Stimulated activated CD4-positive, alpha-beta T cell treated with anti-CD3 and anti-CD28 coated beads, Interleukin-2, amount 100 ng/mL, for 24 hours (primary cell): Measurements from ENCODE around the gene SMS.

Source experiments
- DNase-seq, 2 donors: peaks; one replicate each; pipeline ENCODE4 v3.0.0-alpha.2; 2020

The SMS gene

GRCh38 chrX:21985332-21985777 is 44.8 kb downstream of the SMS start:
- DNase-seq: peak; percentile 63 to 67

GRCh38 chrX:21986596-21986995 is 46.1 kb downstream of the SMS start:
- DNase-seq: no peak

GRCh38 chrX:21989384-21989783 is 48.9 kb downstream of the SMS start:
- DNase-seq: peak; percentile 11 to 19

GRCh38 chrX:21990832-21991231 is 50.3 kb downstream of the SMS start:
- no peak for DNase-seq

GRCh38 chrX:21991504-21991903 is 51.0 kb downstream of the SMS start:
- no peak for DNase-seq

GRCh38 chrX:21993265-21993664 is 52.8 kb downstream of the SMS start:
- no peak for DNase-seq

GRCh38 chrX:21996872-21997455 is 56.5 kb downstream of the SMS start:
- no peak for DNase-seq

DNA sequence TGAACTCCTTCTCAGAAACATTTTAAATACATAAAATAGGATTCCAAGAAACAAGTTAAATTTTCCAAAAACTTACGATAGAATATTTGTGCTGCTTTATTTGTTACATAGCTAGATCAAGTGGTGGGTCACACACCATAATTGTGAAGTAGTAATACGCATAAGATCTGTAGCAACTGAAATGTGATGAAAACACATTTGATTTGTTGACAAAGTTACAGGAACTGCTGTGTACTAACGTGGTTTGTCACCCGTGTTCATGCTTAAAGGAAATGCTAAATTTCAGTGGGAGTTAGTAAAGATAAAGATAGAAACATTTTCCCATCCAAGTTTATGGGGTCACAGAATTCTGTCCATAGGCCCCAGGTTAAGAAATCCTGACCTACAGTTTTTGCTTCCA is 57.5 kb downstream of the SMS start:
- no peak for DNase-seq

DNA sequence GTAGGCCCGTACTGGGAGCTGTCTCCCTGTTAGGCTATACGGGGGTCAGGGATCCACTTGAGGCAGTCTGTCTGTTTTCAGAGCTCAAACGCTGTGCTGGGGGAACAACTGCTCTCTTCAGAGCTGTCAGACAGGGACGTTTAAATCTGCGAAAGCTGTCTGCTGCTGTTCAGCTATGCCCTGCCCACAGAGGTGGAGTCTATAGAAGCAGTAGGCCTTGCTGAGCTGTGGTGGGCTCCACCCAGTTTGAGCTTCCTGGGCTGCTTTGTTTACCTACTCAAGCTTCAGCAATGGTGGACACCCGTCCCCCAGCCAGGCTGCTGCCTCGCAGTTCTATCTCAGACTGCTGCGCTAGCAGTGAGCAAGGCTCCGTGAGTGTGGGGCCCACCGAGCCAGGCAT is 64.4 kb downstream of the SMS start:
- no peak for DNase-seq

DNA sequence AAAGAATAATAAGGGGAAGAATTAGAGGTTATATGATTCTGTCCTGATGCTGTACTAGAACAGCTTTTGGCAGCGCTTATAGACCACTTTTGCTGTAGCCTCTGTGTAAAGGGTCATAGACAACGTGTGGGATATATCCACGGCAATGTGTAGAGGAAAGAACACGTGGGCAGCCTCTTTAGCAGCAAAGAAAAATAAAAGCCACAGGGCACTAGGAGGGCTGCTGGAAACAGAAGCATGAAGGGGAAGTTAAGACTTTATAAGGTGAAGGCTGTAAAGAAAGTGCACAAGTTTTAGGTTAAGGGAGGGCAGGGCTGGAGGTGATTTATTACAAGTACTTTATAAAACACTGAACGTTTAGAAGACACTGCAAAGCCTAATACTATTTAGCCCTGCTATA is 71.5 kb downstream of the SMS start:
- DNase-seq: no peak

DNA sequence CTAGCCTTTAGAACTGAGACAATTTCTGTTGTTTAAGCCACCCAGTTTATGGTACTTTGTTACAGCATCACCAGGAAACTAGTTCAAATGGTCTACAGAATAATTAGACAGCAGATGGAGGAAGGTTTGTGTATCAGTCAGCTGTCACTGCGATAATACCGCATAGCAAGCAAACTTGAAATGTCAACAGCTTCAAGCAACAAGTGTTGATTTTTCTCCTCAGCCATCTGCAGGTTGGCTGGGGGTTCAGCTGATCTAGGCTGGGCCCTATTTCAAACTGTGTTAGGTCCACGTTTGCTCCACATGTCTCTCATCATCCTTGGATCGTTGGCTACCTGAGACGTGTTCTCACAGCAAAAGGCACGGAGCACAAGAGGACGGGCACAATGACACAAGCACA is 72.4 kb downstream of the SMS start:
- DNase-seq: no peak

DNA sequence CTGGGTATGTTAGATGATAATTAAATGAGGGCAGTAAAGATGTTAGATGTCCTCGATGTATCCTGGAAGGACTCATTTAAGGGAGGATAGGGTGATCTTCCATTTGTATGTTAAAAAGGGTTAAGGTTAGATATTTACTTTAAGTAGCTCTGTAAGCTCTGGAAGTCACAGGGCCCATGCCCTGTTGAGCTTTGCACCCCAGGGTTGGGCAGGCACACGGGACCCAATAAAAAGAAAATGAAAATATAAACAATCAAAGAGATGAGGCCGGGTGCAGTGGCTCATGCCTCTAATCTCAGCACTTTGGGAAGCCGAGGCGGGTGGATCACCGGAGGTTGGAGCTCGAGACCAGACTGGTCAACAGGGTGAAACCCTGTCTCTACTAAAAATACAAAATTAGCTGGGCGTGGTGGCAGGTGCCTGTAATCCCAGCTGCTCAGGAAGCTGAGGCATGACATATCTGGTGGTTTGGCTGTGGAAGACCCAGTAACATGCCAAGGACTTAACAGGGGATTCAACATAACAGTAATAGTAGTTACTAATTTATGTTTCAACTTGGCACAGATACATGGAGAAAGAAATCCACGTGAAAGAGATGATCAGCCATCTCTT is 74.7 kb downstream of the SMS start:
- DNase-seq: no peak

GRCh38 chrX:22021751-22022324 is 81.3 kb downstream of the SMS start:
- DNase-seq: no peak

GRCh38 chrX:22024577-22024976 is 84.1 kb downstream of the SMS start:
- no peak for DNase-seq

GRCh38 chrX:22025751-22026150 is 85.2 kb downstream of the SMS start:
- DNase-seq: no peak

DNA sequence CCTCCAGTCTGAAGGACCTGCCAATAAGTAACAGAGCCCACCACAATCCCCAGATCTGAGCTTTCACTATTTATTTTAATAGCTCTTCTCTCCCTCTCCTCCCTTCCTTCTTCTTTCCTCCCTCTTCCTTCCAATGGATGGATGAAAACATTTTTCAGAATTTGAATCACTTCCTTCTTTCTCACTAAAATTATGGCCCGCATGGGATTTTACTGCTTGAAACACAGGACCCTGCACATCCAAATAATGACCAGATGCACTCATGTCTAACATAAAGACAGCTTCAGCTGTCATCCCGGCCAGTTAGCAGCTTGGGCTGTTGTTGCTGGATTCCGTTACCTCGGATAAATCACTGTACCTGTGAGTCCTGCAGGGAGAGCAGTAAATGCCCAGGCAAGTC is 86.2 kb downstream of the SMS start:
- no peak for DNase-seq

- DNase-seq: no peak
Observed at GRCh38 chrX:22032084-22032483, 91.6 kb downstream of the SMS start, which contains the start of gene PHEX. Gene PHEX (plus strand): TSS chrX:22032325. CDS start chrX:22033006, 681 bp downstream.

- DNase-seq: no peak
Observed at GRCh38 chrX:22032506-22032905, 92.0 kb downstream of the SMS start.

DNA sequence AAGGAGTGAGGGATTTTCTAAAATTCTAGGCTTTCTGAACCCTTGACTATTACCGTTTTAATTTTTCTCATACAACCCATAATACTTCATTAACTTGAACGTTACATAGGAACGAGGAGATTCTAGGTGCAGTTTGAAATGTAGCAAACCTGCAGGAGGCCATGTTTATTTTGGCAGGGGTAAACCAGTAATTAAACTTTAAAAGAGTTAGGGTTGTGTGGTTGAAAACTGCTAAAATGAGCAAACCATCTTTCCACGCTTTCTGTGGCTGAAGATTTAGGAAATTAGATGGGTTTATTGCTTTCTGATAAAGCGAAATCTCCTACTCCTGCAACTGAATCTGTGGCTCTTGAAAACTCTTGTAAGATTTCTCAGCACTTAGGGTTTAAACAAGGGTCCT is 93.3 kb downstream of the SMS start:
- no peak for DNase-seq

DNA sequence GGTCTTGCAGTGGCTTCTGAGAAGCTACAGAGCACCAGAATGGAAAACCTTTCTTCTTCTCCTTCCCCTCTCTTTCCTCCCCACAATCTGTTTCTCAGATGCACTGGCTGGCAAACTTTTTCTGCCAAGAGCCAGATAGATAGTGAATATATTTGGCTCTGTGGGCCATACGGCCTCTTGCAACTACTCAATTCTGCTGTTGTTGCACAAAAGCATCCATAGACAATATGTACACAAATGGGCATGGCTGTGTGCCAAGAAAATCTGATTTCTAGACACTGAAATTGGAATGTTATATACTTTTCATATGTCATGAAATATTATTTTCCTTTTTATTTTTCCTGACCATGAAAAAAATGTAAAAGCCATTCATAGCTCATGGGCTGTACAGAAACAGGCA is 94.7 kb downstream of the SMS start:
- no peak for DNase-seq

GRCh38 chrX:22037225-22037624 is 96.7 kb downstream of the SMS start:
- DNase-seq: peak in 1 of 2 donors; percentile 9

- no peak for DNase-seq
Observed at GRCh38 chrX:22037911-22038537, 97.5 kb downstream of the SMS start.

DNA sequence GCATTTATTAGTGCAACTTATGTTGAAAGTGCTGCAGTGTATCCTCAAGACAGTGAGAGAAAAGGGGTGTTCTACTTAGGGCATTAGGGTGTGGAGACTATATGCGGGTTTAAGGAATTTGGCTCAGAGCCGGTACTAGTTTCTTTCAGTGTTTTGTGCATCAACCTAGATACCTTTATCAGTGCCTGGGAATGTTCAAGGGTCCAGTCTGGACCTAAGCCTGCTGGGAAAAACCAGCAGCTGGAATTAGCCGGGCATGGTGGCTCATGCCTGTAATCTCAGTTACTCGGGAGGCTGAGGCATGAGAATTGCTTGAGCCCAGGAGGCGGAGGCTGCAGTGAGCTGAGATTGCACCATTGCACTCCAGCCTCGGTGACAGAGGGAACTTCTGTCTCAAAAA is 99.0 kb downstream of the SMS start:
- DNase-seq: no peak

- no peak for DNase-seq
Observed at GRCh38 chrX:22040184-22040583, 99.7 kb downstream of the SMS start.
